ENCODE results near the gene UBE2E2. TPM values are rescaled to one million over a fixed set of nuclear protein-coding genes. Genes with fewer than 3 reads are reported as not detected.
A peak's percentile ranks its signal among the peaks of the same experiment; 100 is the strongest.

UBE2E2 gene
- total RNA-seq, 1 experiment from 2014 or later: 9.5 TPM

- DNase-seq (ENCODE audit: low spot score): no peak
Measured at GRCh38 chr3:23537101-23537551, 334.0 kb downstream of the UBE2E2 start.

GRCh38 chr3:23539185-23539584, 336.1 kb downstream of the UBE2E2 start:
- no peak for DNase-seq (ENCODE audit: low spot score)

GRCh38 chr3:23540600-23540999, 337.5 kb downstream of the UBE2E2 start:
- no peak for DNase-seq (ENCODE audit: low spot score)

- DNase-seq (ENCODE audit: low spot score): no peak
Measured at GRCh38 chr3:23542079-23542478, 339.0 kb downstream of the UBE2E2 start.

- no peak for DNase-seq (ENCODE audit: low spot score)
Measured at GRCh38 chr3:23546181-23546580, 343.1 kb downstream of the UBE2E2 start.

GRCh38 chr3:23547905-23548650, 345.0 kb downstream of the UBE2E2 start:
- DNase-seq (ENCODE audit: low spot score): no peak

GRCh38 chr3:23548706-23549105, 345.6 kb downstream of the UBE2E2 start:
- DNase-seq (ENCODE audit: low spot score): peak; percentile 5

GRCh38 chr3:23549148-23549910, 346.2 kb downstream of the UBE2E2 start:
- DNase-seq (ENCODE audit: low spot score): no peak

- no peak for DNase-seq (ENCODE audit: low spot score)
Measured at GRCh38 chr3:23550402-23550801, 347.3 kb downstream of the UBE2E2 start.

- DNase-seq (ENCODE audit: low spot score): no peak
Measured at GRCh38 chr3:23552506-23552905, 349.4 kb downstream of the UBE2E2 start.

GRCh38 chr3:23553353-23553752, 350.2 kb downstream of the UBE2E2 start:
- no peak for DNase-seq (ENCODE audit: low spot score)

- DNase-seq (ENCODE audit: low spot score): no peak
Measured at GRCh38 chr3:23565041-23565775, 362.1 kb downstream of the UBE2E2 start.

- no peak for DNase-seq (ENCODE audit: low spot score)
Measured at GRCh38 chr3:23566499-23566898, 363.4 kb downstream of the UBE2E2 start.

- peak; percentile 90 for DNase-seq (ENCODE audit: low spot score)
Measured at GRCh38 chr3:23567917-23568316, 364.8 kb downstream of the UBE2E2 start.

- DNase-seq (ENCODE audit: low spot score): no peak
Measured at GRCh38 chr3:23573827-23574226, 370.7 kb downstream of the UBE2E2 start.

- no peak for DNase-seq (ENCODE audit: low spot score)
Measured at GRCh38 chr3:23574822-23575315, 371.7 kb downstream of the UBE2E2 start.

GRCh38 chr3:23575697-23576096, 372.6 kb downstream of the UBE2E2 start:
- DNase-seq (ENCODE audit: low spot score): no peak

- DNase-seq (ENCODE audit: low spot score): no peak
Measured at GRCh38 chr3:23576379-23576959, 373.3 kb downstream of the UBE2E2 start.

- DNase-seq (ENCODE audit: low spot score): peak; percentile 57
Measured at GRCh38 chr3:23580096-23580713, 377.1 kb downstream of the UBE2E2 start.

- no peak for DNase-seq (ENCODE audit: low spot score)
Measured at GRCh38 chr3:23583980-23584740, 381.0 kb downstream of the UBE2E2 start.

GRCh38 chr3:23587513-23587912, 384.4 kb downstream of the UBE2E2 start:
- DNase-seq (ENCODE audit: low spot score): no peak
